WERI-Rb-1 (cell line): ENCODE measurements around the gene GNAS.

ENCODE experiments used
- DNase-seq: peaks from one replicate; pipeline ENCODE4 v3.0.0-alpha.2; 2020
- H3K27ac ChIP-seq: fragments of 250-450 bp; sonication (Bioruptor Pico); 2 replicates; pipeline ENCODE4 v1.5.1; 2020; ENCODE audit warnings: mild to moderate bottlenecking, moderate library complexity
- H3K27me3 ChIP-seq: fragments of 250-450 bp; sonication (Bioruptor Pico); 2 replicates; pipeline ENCODE4 v1.5.1; 2021; ENCODE audit warnings: mild to moderate bottlenecking, low read depth, moderate library complexity; ENCODE audit not compliant: insufficient read depth, severe bottlenecking
- H3K36me3 ChIP-seq: fragments of 250-450 bp; sonication (Bioruptor Pico); 2 replicates; pipeline ENCODE4 v1.5.1; 2020; ENCODE audit warnings: mild to moderate bottlenecking, moderate library complexity
- H3K4me3 ChIP-seq: 2 replicates; pipeline ENCODE4 v1.5.1; 2011; ENCODE audit warnings: low read depth, mild to moderate bottlenecking, control low read depth, low read length
- H3K9me3 ChIP-seq: fragments of 250-450 bp; sonication (Bioruptor Pico); 2 replicates; pipeline ENCODE4 v1.5.1; 2021; ENCODE audit warnings: mild to moderate bottlenecking, moderate library complexity; ENCODE audit not compliant: severe bottlenecking
- TF ChIP-seq, protein P1 (sequence below): IDR thresholded peaks from 2 replicates; pipeline ENCODE4 v1.5.1; 2011; ENCODE audit warnings: low read depth, mild to moderate bottlenecking, control low read depth, inconsistent platforms, low read length

GNAS gene

DNA sequence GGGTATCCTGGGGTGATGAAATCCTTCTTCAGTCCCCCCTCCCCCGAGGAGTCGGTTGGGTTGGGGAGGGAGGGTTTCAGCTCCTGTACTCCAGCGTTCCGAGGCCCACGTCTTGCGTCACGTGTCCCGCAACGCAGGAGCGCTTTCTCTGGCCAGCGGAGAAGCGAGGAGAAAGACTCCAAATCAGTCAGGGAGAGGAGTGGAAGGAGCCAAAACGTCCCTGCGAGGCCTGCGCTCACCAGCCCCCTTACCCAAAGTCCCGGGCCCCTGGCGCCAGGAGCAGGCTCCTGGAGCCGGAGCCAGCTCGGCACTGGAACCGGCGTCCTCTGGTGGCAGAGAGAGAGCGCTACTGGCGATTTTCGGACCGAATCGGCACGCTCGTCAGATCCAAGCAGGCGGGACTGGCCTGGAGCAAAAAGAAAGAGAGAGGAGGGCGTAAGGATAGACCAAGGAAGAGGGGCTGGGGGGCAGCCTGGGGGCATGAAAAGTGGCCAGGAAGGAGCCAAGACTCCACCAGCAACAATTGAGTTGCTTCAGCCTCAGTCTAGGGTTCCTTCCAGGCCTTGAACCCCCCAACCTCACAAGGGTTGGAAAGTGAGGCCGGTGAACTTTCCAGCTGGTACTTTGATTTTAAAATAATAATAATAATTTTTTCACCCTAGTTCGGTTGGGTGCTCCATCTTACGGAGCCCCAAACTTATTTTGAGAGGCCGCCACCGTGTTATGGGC lies at the start of gene GNAS:
GNAS (plus strand) TSS at position 174 of the 729 bp plus-strand sequence.
- TF ChIP-seq, protein P1, sequence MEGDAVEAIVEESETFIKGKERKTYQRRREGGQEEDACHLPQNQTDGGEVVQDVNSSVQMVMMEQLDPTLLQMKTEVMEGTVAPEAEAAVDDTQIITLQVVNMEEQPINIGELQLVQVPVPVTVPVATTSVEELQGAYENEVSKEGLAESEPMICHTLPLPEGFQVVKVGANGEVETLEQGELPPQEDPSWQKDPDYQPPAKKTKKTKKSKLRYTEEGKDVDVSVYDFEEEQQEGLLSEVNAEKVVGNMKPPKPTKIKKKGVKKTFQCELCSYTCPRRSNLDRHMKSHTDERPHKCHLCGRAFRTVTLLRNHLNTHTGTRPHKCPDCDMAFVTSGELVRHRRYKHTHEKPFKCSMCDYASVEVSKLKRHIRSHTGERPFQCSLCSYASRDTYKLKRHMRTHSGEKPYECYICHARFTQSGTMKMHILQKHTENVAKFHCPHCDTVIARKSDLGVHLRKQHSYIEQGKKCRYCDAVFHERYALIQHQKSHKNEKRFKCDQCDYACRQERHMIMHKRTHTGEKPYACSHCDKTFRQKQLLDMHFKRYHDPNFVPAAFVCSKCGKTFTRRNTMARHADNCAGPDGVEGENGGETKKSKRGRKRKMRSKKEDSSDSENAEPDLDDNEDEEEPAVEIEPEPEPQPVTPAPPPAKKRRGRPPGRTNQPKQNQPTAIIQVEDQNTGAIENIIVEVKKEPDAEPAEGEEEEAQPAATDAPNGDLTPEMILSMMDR, result peak; percentile 82
- H3K36me3 ChIP-seq, result no peaks in the 10 kb centered on the region
- H3K27me3 ChIP-seq, result peaks cover 64% of the 10 kb centered on the region
- H3K4me3 ChIP-seq, result peak within 1 kb of the TSS; percentile 54
- peaks cover 18% of the 10 kb centered on the region for H3K9me3 ChIP-seq
- DNase-seq, result peak; percentile 60
- H3K27ac ChIP-seq, result no peak within 1 kb of the TSS

DNA sequence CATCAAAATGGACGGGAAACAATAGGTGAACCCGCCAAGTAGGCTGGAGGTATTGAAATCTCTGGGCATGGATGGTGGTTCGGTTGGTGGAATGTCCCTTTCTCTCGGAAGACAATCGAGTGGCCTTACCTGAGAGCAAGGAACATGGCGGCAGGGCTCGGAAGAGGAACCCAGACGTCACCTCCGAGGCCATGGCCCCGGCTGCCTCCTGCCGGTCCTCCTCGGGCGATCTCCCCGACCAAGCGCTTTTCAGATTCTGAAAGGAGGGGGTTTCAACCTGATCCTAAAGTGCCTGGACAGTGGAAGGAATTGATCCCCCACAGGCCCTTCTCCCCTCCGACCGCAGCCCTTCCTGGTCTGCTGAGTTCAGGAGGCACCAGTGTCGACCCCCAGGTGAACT lies 49.0 kb upstream of the GNAS start:
- DNase-seq, result no peak
- Histone ChIP-seq H3K27me3 (peaks cover 72% of the 10 kb centered on the region), H3K36me3 (no peaks in the 10 kb centered on the region), H3K9me3 (no peaks in the 10 kb centered on the region), H3K27ac (no peak overlapping the region), H3K4me3 (no peak overlapping the region)
- TF ChIP-seq, protein P1, result no peak

DNA sequence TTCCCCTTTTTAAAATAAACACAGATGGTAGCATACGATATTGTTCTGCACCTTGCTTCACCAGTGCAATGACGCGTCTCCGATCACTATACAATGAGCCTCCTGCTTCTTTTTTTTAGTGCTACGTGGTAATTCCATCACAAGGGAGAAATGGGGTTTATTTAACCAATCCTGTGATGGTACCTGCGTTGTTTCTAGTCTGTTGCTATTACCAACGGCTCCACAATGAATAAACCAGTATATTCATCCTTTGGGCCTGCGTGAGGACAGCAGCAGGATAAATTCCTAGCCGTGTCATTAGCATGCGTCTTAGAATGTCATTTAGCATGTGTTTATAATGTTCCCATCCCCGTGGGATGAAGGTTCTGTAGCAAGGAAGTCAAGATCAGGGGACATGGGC lies 44.7 kb upstream of the GNAS start:
- H3K9me3 ChIP-seq, result no peaks in the 10 kb centered on the region
- peaks cover 83% of the 10 kb centered on the region for H3K27me3 ChIP-seq
- no peak overlapping the region for H3K27ac ChIP-seq
- no peaks in the 10 kb centered on the region for H3K36me3 ChIP-seq
- DNase-seq, result no peak
- H3K4me3 ChIP-seq, result no peak overlapping the region
- TF ChIP-seq, protein P1, result no peak

DNA sequence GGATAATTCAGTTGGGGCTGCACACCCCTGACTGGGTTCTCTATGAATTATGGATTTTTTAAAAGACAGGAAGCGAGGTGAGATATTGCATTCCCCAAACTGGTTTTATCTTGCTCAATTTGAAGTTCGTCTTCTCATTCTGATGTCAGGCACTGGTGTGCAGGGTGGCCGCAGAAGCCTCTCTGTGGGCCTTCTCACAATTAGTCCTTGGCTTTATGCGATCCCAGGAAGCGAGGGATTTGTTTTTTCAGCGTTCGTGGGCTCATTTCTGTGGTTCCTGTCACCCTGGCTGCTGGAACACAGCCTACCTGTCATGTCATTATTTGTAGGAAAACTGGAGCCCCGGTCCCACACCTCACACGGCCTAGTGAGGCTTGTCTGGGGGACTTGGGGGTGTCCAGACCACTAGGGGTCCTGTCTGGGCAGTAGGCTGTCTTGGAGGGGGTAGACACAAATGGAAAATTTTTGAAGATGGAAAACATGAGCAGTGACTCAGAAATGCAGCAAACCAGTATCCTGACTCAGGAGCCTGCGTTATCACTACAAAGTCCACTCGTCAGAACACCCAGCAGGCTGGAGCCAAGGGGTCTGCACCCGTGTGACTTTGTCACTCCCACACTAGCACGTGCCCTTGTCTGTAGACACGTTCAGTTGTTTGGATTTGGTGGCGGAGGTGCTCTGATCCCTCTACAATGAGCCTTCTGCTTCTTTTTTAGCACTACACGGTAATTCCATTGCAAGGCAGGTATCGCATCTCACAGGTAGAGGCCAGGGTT lies 44.1 kb upstream of the GNAS start:
- H3K4me3 ChIP-seq, result no peak overlapping the region
- no peaks in the 10 kb centered on the region for H3K9me3 ChIP-seq
- DNase-seq, result no peak
- H3K27ac ChIP-seq, result no peak overlapping the region
- peaks cover 81% of the 10 kb centered on the region for H3K27me3 ChIP-seq
- TF ChIP-seq, protein P1, result no peak
- no peaks in the 10 kb centered on the region for H3K36me3 ChIP-seq

DNA sequence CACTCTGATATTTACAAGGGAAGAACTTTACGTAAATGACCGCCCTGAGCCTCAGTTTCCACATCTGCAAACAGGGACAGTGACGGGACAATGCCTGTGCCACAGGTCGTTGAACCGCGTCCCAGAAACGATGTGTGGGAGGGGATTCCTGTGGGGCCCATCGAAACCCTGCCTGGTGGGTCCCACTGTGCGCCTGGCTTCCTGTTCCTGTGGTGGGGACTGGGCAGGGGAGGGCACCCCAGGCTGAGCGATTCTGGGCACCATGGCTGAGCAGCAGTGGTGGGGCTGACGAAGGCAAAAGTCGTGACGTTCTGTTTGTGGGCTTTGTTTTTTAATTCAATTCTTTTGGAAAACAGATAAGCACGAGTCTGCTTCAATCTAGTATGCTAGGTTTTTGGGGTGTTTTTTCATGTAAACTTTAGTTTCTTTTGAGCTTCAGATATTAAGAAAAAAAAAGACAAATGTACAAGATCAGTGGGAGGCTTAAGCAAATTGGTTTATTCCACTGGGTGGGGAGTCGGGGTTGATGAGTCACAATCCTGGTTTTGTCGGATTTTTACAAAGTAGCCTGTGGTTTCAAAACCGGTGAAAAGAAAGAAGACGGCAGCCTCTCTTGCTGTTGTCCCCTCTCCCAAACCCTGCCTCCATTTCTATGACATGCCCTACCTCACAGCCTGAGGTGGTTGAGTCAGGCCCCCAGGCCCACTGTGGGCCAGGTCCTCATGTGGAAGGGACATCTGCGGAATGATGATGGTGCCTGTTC lies 42.2 kb upstream of the GNAS start:
- H3K4me3 ChIP-seq, result no peak overlapping the region
- no peaks in the 10 kb centered on the region for H3K9me3 ChIP-seq
- H3K36me3 ChIP-seq, result no peaks in the 10 kb centered on the region
- no peak overlapping the region for H3K27ac ChIP-seq
- H3K27me3 ChIP-seq, result peaks cover 75% of the 10 kb centered on the region
- TF ChIP-seq, protein P1, result no peak
- no peak for DNase-seq
